WERI-Rb-1 (cell line): ENCODE results near the gene PKD1L1.

Source experiments
- DNase-seq: peaks from one replicate; pipeline ENCODE4 v3.0.0-alpha.2; 2020
- H3K27ac ChIP-seq: fragments of 250-450 bp; sonication (Bioruptor Pico); 2 replicates; pipeline ENCODE4 v1.5.1; 2020; ENCODE audit warnings: mild to moderate bottlenecking, moderate library complexity
- H3K27me3 ChIP-seq: fragments of 250-450 bp; sonication (Bioruptor Pico); 2 replicates; pipeline ENCODE4 v1.5.1; 2021; ENCODE audit warnings: mild to moderate bottlenecking, low read depth, moderate library complexity; ENCODE audit not compliant: insufficient read depth, severe bottlenecking
- H3K36me3 ChIP-seq: fragments of 250-450 bp; sonication (Bioruptor Pico); 2 replicates; pipeline ENCODE4 v1.5.1; 2020; ENCODE audit warnings: mild to moderate bottlenecking, moderate library complexity
- H3K4me3 ChIP-seq: 2 replicates; pipeline ENCODE4 v1.5.1; 2011; ENCODE audit warnings: low read depth, mild to moderate bottlenecking, control low read depth, low read length
- H3K9me3 ChIP-seq: fragments of 250-450 bp; sonication (Bioruptor Pico); 2 replicates; pipeline ENCODE4 v1.5.1; 2021; ENCODE audit warnings: mild to moderate bottlenecking, moderate library complexity; ENCODE audit not compliant: severe bottlenecking
- TF ChIP-seq, protein P1 (sequence below): IDR thresholded peaks from 2 replicates; pipeline ENCODE4 v1.5.1; 2011; ENCODE audit warnings: low read depth, mild to moderate bottlenecking, control low read depth, inconsistent platforms, low read length

PKD1L1 gene

GRCh38 chr7:47895026-47895425, 53.2 kb downstream of the PKD1L1 start:
- H3K27me3 ChIP-seq = no peaks in the 10 kb centered on the region
- H3K36me3 ChIP-seq = no peaks in the 10 kb centered on the region
- no peak overlapping the region for H3K4me3 ChIP-seq
- H3K27ac ChIP-seq = no peak overlapping the region
- no peak for DNase-seq
- H3K9me3 ChIP-seq = no peaks in the 10 kb centered on the region
- TF ChIP-seq, protein P1, sequence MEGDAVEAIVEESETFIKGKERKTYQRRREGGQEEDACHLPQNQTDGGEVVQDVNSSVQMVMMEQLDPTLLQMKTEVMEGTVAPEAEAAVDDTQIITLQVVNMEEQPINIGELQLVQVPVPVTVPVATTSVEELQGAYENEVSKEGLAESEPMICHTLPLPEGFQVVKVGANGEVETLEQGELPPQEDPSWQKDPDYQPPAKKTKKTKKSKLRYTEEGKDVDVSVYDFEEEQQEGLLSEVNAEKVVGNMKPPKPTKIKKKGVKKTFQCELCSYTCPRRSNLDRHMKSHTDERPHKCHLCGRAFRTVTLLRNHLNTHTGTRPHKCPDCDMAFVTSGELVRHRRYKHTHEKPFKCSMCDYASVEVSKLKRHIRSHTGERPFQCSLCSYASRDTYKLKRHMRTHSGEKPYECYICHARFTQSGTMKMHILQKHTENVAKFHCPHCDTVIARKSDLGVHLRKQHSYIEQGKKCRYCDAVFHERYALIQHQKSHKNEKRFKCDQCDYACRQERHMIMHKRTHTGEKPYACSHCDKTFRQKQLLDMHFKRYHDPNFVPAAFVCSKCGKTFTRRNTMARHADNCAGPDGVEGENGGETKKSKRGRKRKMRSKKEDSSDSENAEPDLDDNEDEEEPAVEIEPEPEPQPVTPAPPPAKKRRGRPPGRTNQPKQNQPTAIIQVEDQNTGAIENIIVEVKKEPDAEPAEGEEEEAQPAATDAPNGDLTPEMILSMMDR = no peak

GRCh38 chr7:47893721-47894365, 54.4 kb downstream of the PKD1L1 start:
- H3K4me3 ChIP-seq = no peak overlapping the region
- TF ChIP-seq, protein P1 = no peak
- no peaks in the 10 kb centered on the region for H3K9me3 ChIP-seq
- DNase-seq = no peak
- H3K27ac ChIP-seq = no peak overlapping the region
- no peaks in the 10 kb centered on the region for H3K27me3 ChIP-seq
- H3K36me3 ChIP-seq = no peaks in the 10 kb centered on the region

GRCh38 chr7:47893238-47893637, 55.0 kb downstream of the PKD1L1 start:
- Histone ChIP-seq H3K9me3 (no peaks in the 10 kb centered on the region), H3K27me3 (no peaks in the 10 kb centered on the region), H3K4me3 (no peak overlapping the region), H3K36me3 (no peaks in the 10 kb centered on the region), H3K27ac (no peak overlapping the region)
- DNase-seq = peak; percentile 23
- TF ChIP-seq, protein P1 = peak; percentile 60

DNA sequence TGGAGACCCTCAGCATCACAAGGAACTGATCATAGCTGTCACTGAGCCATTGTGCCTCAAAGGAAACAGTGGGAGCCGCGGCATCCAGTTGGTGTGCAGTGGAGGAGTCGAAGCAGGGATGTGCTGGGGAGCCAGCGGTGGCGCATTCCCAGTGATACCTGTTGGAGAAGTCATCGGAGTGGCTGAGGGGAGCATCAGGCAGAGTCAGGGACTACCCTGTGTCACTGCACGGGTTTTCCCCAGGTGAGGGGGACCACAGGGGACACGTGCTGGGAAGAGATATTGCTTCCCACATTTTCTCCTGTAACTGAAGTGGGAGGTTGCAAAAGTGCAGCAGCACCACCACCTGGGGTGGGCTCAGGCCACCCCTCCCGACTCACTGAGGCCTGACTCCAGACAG, 57.7 kb downstream of the PKD1L1 start:
- Histone ChIP-seq H3K27ac (no peak overlapping the region), H3K36me3 (no peaks in the 10 kb centered on the region), H3K27me3 (no peaks in the 10 kb centered on the region), H3K4me3 (no peak overlapping the region), H3K9me3 (no peaks in the 10 kb centered on the region)
- TF ChIP-seq, protein P1 = no peak
- no peak for DNase-seq

- Histone ChIP-seq H3K9me3 (no peaks in the 10 kb centered on the region), H3K4me3 (no peak overlapping the region), H3K27ac (no peak overlapping the region), H3K36me3 (no peaks in the 10 kb centered on the region), H3K27me3 (no peaks in the 10 kb centered on the region)
- TF ChIP-seq, protein P1 = no peak
- no peak for DNase-seq
These were observed 58.1 kb downstream of the PKD1L1 start for GRCh38 chr7:47890125-47890524.

GRCh38 chr7:47889723-47890122, 58.5 kb downstream of the PKD1L1 start:
- H3K4me3 ChIP-seq = no peak overlapping the region
- H3K9me3 ChIP-seq = no peaks in the 10 kb centered on the region
- TF ChIP-seq, protein P1 = no peak
- no peaks in the 10 kb centered on the region for H3K27me3 ChIP-seq
- no peak for DNase-seq
- no peak overlapping the region for H3K27ac ChIP-seq
- no peaks in the 10 kb centered on the region for H3K36me3 ChIP-seq
